IPS-15b (cell line): ENCODE measurements around the gene YKT6.
"Not testable (repeated sequence)": the region's sequence is repeated elsewhere in the genome, so short reads cannot be mapped to it uniquely, and the experiment has no call there.

Source experiments
- H3K27me3 ChIP-seq: one replicate; pipeline ENCODE4 v1.6.1; 2013; ENCODE audit warnings: low read length; ENCODE audit not compliant: control insufficient read depth, insufficient read depth
- H3K36me3 ChIP-seq: one replicate; pipeline ENCODE4 v1.6.1; 2013; ENCODE audit warnings: low read length; ENCODE audit not compliant: control insufficient read depth, insufficient read depth
- H3K4me1 ChIP-seq: one replicate; pipeline ENCODE4 v1.6.1; 2013; ENCODE audit warnings: mild to moderate bottlenecking, low read length; ENCODE audit not compliant: control insufficient read depth, insufficient read depth
- H3K4me3 ChIP-seq: one replicate; pipeline ENCODE4 v1.5.1; 2013; ENCODE audit warnings: low read depth, low read length
- H3K9ac ChIP-seq: one replicate; pipeline ENCODE4 v1.6.1; 2013; ENCODE audit warnings: low read depth, mild to moderate bottlenecking, low read length
- H3K9me3 ChIP-seq: one replicate; pipeline ENCODE4 v1.6.1; 2013; ENCODE audit warnings: mild to moderate bottlenecking, low read length; ENCODE audit not compliant: control insufficient read depth, insufficient read depth

Gene YKT6

DNA sequence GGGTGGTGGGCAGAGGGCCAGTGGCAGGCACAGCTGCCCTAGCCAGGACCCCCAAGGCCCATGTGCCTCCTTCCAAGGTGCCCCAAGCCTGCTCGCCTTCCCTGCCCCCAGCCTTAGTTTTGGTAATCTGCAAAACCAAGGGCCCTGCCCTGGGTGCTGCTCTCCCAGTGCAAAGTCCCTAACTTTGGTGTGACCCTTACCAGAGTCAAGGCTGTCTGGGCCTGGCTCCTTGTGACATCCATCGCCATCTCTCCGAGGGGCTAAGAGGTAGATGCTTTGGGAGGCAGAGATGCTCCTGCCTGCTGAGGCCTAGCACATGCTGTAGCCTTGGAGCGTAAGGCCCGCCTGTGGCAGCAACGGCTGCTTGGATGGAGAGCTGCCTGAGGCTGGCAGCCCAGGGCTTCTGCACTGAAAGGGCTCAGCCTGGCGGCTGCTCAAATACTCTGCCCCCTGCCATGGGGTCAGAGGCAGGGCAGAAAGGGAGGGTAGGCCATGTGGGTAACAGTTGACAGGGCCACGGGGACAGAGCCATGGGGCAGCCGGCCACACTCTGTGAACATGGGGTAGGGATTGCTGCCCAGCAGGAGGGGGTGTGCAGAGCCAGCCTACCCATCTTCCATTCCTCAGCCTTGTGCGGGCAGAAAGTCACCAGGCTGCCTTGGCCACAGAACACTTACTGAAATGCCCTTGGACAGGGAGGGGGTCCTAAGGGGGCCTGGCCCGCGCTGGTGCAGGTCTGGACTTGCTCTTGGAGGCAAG, 41.7 kb upstream of the YKT6 start:
- H3K9me3 ChIP-seq: no peaks in the 10 kb centered on the region
- H3K36me3 ChIP-seq: no peaks in the 10 kb centered on the region
- H3K4me3 ChIP-seq: no peak overlapping the region
- no peaks in the 10 kb centered on the region for H3K27me3 ChIP-seq
- no peak overlapping the region for H3K9ac ChIP-seq
- H3K4me1 ChIP-seq: no peaks in the 10 kb centered on the region

DNA sequence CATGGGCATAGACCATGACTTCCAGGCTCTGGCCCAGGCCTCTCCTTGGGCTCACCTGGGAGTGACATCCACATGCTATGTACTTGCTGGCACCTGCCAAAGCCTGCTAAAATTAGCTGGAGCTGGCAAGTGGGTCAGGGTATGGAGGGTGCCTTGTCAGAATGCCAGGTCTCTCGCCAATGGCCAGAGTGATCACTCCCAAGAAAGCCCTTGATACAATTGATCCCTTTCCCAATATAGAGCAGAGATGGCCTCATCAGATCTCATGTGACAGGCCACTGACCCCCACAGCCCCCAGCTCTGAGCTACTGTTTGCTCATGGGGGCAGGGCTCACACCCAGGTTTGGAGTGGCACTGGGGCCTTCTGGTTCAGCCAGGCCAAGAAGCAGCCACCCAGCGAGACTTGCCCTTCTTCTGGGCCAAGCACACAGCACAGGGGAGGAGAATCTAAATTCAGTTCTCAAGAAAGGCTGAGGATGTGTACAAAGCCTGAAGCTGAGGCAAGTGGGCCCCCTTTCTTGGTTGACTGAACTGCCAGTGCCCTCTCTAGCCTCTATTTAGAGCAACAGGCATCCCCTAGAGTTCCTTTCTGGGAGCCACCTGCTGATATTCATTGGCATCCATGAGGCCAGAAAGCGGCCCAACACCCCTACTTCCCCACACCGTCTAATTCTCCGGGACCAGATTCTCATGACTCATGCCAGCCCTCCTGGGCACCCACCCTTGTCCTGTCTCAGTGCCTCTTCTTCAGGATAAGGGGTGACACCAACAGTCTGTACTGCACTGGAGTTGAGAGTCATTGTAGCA, 40.8 kb upstream of the YKT6 start:
- H3K27me3 ChIP-seq: no peaks in the 10 kb centered on the region
- H3K9me3 ChIP-seq: no peaks in the 10 kb centered on the region
- no peaks in the 10 kb centered on the region for H3K4me1 ChIP-seq
- H3K9ac ChIP-seq: no peak overlapping the region
- no peaks in the 10 kb centered on the region for H3K36me3 ChIP-seq
- H3K4me3 ChIP-seq: no peak overlapping the region

DNA sequence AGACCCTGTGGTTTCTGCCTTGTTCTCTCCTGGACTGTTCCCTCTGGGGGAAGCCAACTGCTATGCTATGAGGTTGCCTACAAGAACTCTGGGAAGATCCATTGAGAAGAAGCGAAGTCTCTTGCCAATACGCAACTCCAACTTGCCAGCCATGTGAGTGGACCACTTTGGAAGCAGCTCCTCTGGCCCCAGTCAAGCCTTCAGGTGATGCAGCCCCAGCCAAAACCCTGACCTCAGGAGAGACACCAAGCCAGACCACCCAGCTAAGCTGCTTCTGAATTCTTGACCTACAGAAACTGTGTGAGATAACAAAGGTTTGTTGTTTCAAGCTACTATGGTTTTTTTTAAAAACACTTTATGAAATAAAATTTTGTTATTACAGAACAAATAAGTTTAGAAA, 39.4 kb upstream of the YKT6 start:
- H3K36me3 ChIP-seq: no peaks in the 10 kb centered on the region
- H3K9me3 ChIP-seq: no peaks in the 10 kb centered on the region
- no peak overlapping the region for H3K4me3 ChIP-seq
- H3K27me3 ChIP-seq: no peaks in the 10 kb centered on the region
- no peaks in the 10 kb centered on the region for H3K4me1 ChIP-seq
- H3K9ac ChIP-seq: no peak overlapping the region

DNA sequence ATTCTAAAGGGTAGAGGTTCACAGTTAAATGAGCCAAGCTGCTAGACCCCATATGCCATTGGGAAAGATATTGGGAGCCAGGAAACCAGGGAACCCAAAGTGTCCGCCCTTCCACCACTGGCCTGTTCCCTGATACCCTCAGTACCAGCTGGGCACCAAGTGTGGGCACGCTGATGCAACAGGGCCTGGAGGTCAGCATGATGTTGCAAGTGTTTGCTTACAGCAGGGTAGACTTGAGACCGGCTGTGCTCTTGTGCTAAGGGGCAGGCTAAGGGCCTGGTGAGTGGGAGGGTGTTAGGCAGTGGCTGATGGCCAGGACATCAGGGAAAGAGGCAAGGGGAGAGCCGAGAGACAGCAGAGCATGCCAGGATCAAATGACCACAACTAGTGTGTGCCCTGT, 38.6 kb upstream of the YKT6 start:
- Histone ChIP-seq H3K27me3 (no peaks in the 10 kb centered on the region), H3K9me3 (no peaks in the 10 kb centered on the region), H3K4me1 (no peaks in the 10 kb centered on the region), H3K4me3 (no peak overlapping the region), H3K36me3 (no peaks in the 10 kb centered on the region), H3K9ac (no peak overlapping the region)

DNA sequence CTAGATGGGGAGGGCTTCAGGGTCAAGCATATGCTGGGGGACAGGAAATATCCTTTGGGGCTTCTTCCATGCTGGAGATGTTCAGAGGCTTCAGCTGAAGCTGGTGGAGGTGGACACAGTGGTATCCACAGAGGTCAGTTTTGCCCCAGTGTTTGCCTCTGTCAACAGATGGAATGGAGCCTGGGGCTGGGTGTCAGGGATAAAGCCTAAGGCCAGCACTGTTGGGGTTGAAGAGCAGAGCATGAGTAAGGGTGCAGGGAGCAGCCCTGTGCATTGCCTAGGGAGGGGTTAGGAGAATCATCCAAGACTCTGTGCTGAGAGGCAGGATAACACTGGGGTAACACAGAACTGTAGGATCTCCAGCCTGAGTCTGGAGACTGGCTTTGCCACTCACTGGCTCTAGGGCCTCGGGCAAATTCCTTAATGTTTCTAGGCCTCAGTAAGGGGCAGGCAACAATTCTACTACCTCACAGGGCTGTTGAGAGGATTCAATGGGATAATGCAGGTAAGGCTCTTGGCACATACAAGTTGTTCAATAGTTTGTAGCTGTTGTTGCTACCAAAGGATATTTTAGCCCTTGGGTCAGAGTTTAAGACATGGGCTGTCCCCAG, 37.9 kb upstream of the YKT6 start:
- Histone ChIP-seq H3K9me3 (no peaks in the 10 kb centered on the region), H3K36me3 (no peaks in the 10 kb centered on the region), H3K27me3 (no peaks in the 10 kb centered on the region), H3K4me1 (no peaks in the 10 kb centered on the region), H3K4me3 (no peak overlapping the region), H3K9ac (no peak overlapping the region)

DNA sequence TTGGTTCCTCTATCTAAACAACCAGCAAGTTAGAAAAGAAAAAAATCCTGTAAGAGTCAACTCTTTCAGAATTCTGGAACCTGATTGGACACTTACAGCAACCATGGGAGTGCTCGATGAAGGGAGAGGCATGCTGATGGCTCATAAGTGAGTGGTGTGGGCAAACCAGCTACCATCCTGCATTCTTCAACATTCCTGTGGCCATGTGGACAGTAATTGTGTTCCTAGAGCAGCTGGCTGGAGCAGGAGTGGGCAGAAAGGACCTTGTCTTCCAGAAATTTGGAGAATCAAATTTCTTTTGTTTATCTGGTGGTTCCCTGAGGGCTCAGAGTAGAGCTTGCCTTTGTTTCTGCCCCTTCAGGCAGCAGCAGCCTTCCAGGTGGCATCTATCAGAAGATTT, 37.2 kb upstream of the YKT6 start:
- H3K9ac ChIP-seq: no peak overlapping the region
- H3K9me3 ChIP-seq: no peaks in the 10 kb centered on the region
- H3K4me1 ChIP-seq: no peaks in the 10 kb centered on the region
- H3K36me3 ChIP-seq: no peaks in the 10 kb centered on the region
- H3K4me3 ChIP-seq: no peak overlapping the region
- H3K27me3 ChIP-seq: no peaks in the 10 kb centered on the region

DNA sequence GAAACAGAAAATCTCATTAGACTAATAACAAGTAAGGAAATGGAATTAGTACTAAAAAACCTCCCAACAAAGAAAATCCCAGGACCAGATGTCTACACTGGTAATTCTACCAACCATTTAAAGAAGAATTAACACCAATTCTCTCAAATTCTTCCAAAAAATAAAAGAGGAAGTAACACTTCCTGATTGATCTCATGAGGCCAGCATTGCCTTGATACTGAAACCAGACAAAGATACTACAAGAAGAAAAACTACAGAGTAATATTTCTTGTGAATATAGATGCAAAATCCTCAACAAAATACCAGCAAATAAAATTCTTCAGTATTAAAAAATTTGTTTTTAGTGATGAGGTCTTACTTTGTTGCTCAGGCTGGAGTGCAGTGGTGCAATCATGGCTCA, 32.9 kb upstream of the YKT6 start:
- H3K36me3 ChIP-seq: no peaks in the 10 kb centered on the region
- H3K9ac ChIP-seq: no peak overlapping the region
- no peaks in the 10 kb centered on the region for H3K4me1 ChIP-seq
- no peak overlapping the region for H3K4me3 ChIP-seq
- H3K9me3 ChIP-seq: no peaks in the 10 kb centered on the region
- H3K27me3 ChIP-seq: no peaks in the 10 kb centered on the region

DNA sequence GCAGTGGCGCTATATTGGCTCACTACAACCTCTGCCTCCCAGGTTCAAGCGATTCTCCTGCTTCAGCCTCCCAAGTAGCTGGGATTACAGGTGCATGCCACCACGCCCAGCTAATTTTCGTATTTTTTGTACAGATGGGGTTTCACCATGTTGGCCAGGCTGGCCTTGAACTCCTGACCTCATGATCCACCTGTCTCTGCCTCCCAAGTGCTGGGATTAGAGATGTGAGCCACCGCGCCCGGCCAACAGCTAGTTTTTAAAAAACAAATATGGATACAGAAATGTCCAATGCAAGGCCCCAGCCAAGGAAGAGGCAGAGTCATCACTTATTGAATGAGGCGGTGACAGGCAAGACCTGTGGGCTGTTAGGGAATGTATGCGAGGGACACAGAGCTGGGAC, 28.9 kb upstream of the YKT6 start:
- H3K4me3 ChIP-seq, H3K9me3 ChIP-seq, H3K27me3 ChIP-seq, H3K9ac ChIP-seq, H3K36me3 ChIP-seq, H3K4me1 ChIP-seq: not testable (repeated sequence)

DNA sequence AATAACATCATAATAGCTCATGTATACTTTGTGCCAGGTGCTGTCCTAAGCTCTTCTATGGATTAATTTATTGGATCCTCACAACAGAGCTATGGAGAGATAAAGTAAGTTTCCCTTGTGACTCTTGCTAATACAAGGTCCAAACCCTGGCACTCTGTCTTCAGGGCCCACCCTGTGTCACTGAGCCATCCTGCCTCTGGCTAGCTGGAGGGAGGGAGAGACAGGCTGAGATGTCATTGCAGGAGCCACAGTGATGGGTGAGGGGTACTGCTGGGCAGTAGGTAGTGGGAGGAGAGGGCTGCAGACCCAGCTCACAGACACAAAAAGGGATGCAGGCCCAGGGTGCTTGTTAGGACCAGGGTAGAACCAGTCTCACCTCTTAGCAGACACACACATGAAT, 28.4 kb upstream of the YKT6 start:
- Histone ChIP-seq H3K36me3 (no peaks in the 10 kb centered on the region), H3K9ac (no peak overlapping the region), H3K27me3 (no peaks in the 10 kb centered on the region), H3K4me1 (peaks cover 3% of the 10 kb centered on the region), H3K4me3 (no peak overlapping the region), H3K9me3 (no peaks in the 10 kb centered on the region)

DNA sequence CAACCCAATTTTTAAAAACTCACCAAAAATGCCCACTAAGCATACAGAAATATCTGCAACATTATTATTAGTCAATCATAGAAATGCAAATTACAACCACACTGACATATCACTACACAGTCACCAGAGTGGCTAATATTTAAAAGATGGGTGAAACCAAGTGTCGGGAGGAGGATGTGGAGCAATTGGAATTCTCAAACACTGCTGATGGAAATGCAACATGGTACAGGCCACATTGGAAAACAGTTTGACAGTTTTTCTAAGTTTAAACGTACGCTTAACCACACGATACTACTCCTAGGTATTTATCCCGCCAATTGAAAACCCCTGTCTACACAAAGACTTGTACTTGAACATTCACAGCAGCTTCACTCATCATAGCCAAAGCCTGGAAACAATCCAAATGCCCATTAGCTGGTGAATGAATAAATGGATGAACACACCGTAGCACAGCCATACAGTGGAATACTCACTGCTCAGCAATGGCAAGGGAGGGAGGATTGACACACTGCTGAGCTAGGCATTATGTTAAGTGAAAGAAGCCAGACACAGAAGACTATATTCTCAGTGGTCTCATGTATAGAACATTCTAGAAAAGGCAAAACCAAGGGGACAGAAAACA, 27.9 kb upstream of the YKT6 start:
- Histone ChIP-seq H3K27me3 (no peaks in the 10 kb centered on the region), H3K4me3 (no peak overlapping the region), H3K36me3 (no peaks in the 10 kb centered on the region), H3K9ac (no peak overlapping the region), H3K9me3 (no peaks in the 10 kb centered on the region), H3K4me1 (peaks cover 4% of the 10 kb centered on the region)

DNA sequence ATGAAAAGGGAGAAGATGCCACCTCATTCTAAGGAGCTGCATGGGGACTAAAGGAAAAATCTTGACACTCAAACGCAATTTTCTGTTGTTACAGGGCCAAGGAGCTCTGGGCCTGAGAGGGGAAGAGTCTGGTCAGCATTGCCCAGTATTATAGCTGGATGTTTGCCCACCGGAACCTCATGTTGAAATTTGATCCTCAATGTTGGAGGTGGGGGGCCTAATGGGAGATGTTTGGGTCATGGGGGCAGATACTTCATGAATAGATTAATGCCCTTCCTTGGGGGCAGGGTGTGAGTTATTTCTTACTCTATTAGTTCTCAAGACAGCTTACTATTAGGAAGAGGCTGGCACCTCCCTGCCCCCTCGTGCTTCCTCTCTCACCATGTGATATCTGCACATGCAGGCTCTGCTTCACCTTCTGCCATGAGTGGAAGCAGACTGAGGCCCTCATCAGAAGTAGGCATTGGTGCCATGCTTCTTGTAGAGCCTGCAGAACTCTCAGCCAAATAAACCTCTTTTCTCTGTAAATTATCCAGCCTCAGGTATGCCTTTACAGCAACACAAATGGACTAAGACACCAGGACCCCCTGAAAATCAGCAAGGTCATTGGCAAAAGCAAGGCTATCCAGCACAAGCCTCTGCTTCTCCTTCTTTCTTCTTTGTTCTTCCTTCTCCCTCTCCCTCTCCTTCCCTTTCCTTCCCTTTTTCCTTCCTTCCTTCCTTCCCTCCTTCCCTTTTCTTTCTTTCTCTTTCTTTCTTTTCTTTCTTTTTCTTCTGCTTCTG, 26.7 kb upstream of the YKT6 start:
- Histone ChIP-seq H3K27me3 (no peaks in the 10 kb centered on the region), H3K36me3 (no peaks in the 10 kb centered on the region), H3K9me3 (no peaks in the 10 kb centered on the region), H3K4me1 (peaks cover 4% of the 10 kb centered on the region), H3K9ac (no peak overlapping the region), H3K4me3 (no peak overlapping the region)
